GM12872 (cell line): ENCODE measurements around the gene SPRN.

Source experiments
- CTCF ChIP-seq: IDR thresholded peaks from 3 replicates; pipeline ENCODE4 v1.5.1; 2011; ENCODE audit warnings: low read depth, mild to moderate bottlenecking, low read length, moderate library complexity; ENCODE audit not compliant: insufficient read depth

SPRN gene

DNA sequence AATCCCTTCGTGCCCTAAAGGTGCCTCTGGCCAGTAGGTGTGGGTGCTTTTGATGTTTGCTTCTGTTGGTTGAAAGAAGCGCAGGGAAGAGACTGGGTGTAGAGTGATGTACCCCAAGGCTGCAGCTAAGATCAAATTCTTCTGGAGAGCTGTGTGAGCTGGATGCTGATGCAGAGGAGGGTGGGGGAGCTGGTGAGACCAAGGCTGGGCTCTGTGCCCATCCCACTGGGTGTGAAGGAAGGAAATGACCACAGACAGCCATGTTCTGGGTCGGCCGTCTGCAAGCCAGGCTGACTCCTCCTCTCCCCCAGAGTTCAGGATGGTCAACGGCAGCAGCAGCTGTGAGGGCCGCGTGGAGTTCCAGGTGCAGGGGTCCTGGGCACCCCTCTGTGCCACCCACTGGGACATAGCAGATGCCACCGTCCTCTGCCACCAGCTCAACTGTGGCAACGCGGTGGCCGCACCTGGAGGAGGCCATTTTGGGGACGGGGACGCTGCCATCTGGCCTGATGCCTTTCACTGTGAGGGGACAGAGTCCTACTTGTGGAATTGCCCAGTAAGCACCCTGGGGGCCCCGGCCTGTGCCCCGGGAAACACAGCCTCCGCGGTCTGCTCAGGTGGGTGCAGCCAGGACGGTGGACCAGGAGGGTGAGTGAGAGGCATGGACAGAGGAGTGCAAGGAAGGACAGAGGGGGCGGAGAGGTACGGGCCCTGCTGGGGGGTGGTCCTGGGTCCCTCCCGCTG, 34.5 kb upstream of the SPRN start:
- no peak for TF ChIP-seq CTCF

DNA sequence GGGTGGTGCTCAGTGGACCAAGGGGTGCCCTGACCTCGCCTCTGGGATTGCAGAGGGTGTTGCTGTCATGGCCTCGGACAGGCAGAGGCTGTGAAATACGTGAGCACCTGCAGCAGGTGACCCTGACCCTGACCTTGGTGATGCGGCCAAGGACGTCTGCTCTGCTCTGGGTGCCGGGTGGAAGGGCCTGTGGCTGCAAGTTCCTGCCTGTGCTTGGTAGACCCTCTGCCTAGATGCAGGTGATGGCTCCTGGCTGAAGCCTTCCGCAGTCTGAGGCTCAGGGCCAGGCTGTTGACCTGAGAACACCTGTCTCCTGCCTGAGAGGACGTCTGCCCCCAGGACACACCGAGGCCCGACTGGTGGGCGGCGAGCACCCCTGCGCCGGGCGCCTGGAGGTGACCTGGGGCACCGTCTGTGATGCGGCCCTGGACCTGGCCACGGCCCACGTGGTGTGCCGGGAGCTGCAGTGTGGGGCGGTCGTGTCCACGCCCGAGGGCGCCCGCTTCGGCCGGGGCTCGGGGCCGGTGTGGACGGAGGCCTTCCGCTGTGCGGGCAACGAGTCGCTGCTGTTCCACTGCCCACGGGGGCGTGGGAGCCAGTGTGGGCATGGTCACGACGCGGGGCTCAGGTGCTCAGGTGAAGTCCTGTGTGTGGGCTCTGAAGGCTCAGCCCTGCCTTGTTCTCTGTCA, 33.7 kb upstream of the SPRN start:
- no peak for TF ChIP-seq CTCF

DNA sequence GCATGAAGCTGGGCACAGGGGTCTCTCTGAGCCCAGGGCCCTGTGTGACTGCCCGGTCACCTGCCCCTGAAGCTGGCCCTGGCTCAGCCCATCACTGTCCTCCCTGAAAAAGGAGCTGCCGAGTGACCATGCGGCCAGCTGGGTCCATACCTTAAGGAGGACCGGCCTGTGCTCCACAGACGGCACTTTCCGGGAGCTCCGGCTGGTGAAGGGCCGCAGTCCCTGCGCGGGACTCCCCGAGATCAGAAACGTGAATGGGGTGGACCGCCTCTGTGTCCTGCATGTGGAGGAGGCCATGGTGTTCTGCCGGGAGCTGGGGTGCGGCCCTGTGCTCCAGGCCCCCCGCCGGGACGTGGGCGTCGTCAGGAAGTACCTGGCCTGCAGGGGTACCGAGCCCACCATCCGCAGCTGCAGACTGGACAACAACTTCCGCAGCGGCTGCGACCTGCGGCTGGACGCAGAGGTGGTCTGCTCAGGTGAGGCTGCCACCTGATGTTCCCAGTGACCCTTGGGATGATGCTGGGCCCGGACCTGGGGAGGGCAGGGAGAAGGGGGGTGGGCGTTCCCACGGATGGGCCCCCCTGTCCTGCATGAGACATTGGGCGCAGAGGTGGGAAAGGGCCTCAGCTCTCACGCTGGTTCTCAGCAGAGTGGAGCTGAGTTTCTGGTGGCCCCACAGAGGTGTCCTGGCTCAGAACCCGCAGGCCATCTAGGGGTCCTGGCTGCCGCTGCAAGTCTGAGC, 32.8 kb upstream of the SPRN start:
- no peak for TF ChIP-seq CTCF

GRCh38 chr10:133456041-133456951, 31.9 kb upstream of the SPRN start:
- no peak for TF ChIP-seq CTCF

DNA sequence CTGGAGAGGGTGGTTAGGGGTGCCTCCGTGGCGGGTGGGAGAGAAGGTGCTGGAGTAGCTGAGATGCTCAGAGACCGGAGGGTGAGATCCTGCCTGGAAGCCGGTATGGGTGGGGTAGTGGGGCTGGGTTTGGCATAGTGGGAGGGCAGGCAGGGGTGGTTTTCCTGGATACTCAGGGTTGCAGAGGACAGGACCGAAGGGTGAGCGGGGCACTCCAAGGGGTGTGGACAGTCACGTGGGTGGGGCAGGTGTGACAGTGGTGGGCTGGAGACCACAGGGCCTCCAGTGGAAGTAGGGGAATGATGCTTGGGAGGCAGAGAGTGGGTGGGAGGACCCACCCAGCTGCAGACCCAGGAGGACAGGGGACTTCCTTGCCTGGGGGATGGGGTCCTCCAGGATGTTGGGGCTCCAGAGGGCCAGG, 31.2 kb upstream of the SPRN start:
- no peak for TF ChIP-seq CTCF

GRCh38 chr10:133455196-133455595, 30.8 kb upstream of the SPRN start:
- TF ChIP-seq CTCF: no peak
